H1 (cell line): ENCODE results near the gene ASXL1. TPM values are rescaled to one million over a fixed set of nuclear protein-coding genes. Genes with fewer than 3 reads are reported as not detected.

Experiments
- CTCF ChIA-PET: fragments of 300-600 bp; sonication (Branson Sonifier 250); formaldehyde crosslinking; loops from one replicate; lab custom pipeline; 2021; ENCODE audit not compliant: partially characterized antibody; lab: Charles Lee
- POLR2A ChIA-PET: fragments of 300-600 bp; sonication (Branson Sonifier 250); formaldehyde crosslinking; loops from one replicate; lab custom pipeline; 2021; ENCODE audit warnings: inconsistent platforms; ENCODE audit not compliant: partially characterized antibody; lab: Charles Lee
- DNase-seq, 2 experiments: peaks; one replicate each; pipeline versions ENCODE4 v3.0.0 to v3.0.0-alpha.2; 2010 to 2022; ENCODE audit warnings: low spot score in 2 of 2, low read depth in 1 of 2, mixed read lengths in 1 of 2
- FAIRE-seq: peaks from 2 replicates; lab custom pipeline; 2011; peaks lifted over from hg19 to GRCh38; lab: Jason Lieb, UNC
- H2AFZ ChIP-seq: 2 replicates; pipeline ENCODE4 v1.8.1; 2012; ENCODE audit warnings: low read length, inconsistent platforms
- H2AK5ac ChIP-seq: 2 replicates; pipeline ENCODE4 v1.6.1; 2013; ENCODE audit warnings: low read depth, low read length
- H2BK120ac ChIP-seq: replicated peaks from 2 replicates; pipeline ENCODE3; 2013; ENCODE audit warnings: low read depth, low read length, inconsistent platforms
- H2BK12ac ChIP-seq: 2 replicates; pipeline ENCODE4 v1.6.1; 2013; ENCODE audit warnings: low read depth, low read length
- H2BK15ac ChIP-seq: 2 replicates; pipeline ENCODE4 v1.6.1; 2013; ENCODE audit warnings: low read length
- H2BK20ac ChIP-seq: 2 replicates; pipeline ENCODE4 v1.6.1; 2013; ENCODE audit warnings: low read length
- H2BK5ac ChIP-seq: 2 replicates; pipeline ENCODE4 v1.6.1; 2013; ENCODE audit warnings: low read depth, low read length
- H3K14ac ChIP-seq: 2 replicates; pipeline ENCODE4 v1.6.1; 2013; ENCODE audit warnings: inconsistent platforms; ENCODE audit not compliant: insufficient read length
- H3K18ac ChIP-seq: 2 replicates; pipeline ENCODE4 v1.6.1; 2013; ENCODE audit warnings: low read length; ENCODE audit errors: extremely low read depth
- H3K23ac ChIP-seq: 2 replicates; pipeline ENCODE4 v1.6.1; 2013; ENCODE audit warnings: inconsistent platforms; ENCODE audit not compliant: insufficient read length
- H3K23me2 ChIP-seq: 2 replicates; pipeline ENCODE4 v1.6.1; 2013; ENCODE audit warnings: low read depth, low read length
- H3K27ac ChIP-seq: 2 replicates; pipeline ENCODE4 v1.6.1; 2011; ENCODE audit warnings: low read depth, low read length, inconsistent platforms
- H3K27me3 ChIP-seq, 4 experiments: replicated peaks in 1 of 4; 1 replicate in 1 of 4; 2 replicates in 3 of 4; pipeline versions ENCODE4 v1.6.1 to v1.8.1; 2011 to 2013; ENCODE audit warnings: low read length in 3 of 4, mild to moderate bottlenecking in 3 of 4, inconsistent platforms in 2 of 4, mixed read lengths in 2 of 4, moderate library complexity in 1 of 4; ENCODE audit not compliant: control insufficient read depth in 3 of 4, insufficient read depth in 3 of 4; ENCODE audit errors: extremely low read depth in 1 of 4
- H3K36me3 ChIP-seq, 4 experiments: 2 replicates each; pipeline versions ENCODE4 v1.6.1 to v1.8.1; 2011 to 2013; ENCODE audit warnings: mild to moderate bottlenecking in 4 of 4, low read length in 3 of 4, moderate library complexity in 2 of 4, control low read depth in 1 of 4, inconsistent platforms in 1 of 4; ENCODE audit not compliant: insufficient read depth in 4 of 4, control insufficient read depth in 2 of 4
- H3K4ac ChIP-seq: replicated peaks from 2 replicates; pipeline ENCODE3; 2013; ENCODE audit warnings: low read length, low read depth, mixed read lengths, inconsistent platforms; ENCODE audit not compliant: insufficient read length
- H3K4me1 ChIP-seq, 4 experiments: replicated peaks in 1 of 4; 1 replicate in 1 of 4; 2 replicates in 3 of 4; pipeline versions ENCODE4 v1.6.1 to v1.8.1; 2011 to 2013; ENCODE audit warnings: low read length in 3 of 4, inconsistent platforms in 2 of 4, mixed read lengths in 1 of 4; ENCODE audit not compliant: insufficient read depth in 4 of 4, control insufficient read depth in 3 of 4
- H3K4me2 ChIP-seq, 2 experiments: 2 replicates each; pipeline versions ENCODE4 v1.6.1 to v1.8.1; 2011 to 2013; ENCODE audit warnings: low read depth in 2 of 2, low read length in 2 of 2, control low read depth in 1 of 2, inconsistent platforms in 1 of 2, mild to moderate bottlenecking in 1 of 2; ENCODE audit not compliant: insufficient read depth in 1 of 2
- H3K4me3 ChIP-seq, 4 experiments: fragments of 200-600, 300-600 bp in 1 of 4; sonication (generic), shearing (Covaris generic), sonication (Bioruptor Twin) in 1 of 4; 2 replicates each; pipeline versions ENCODE4 v1.5.1 to v1.8.1; 2011 to 2016; ENCODE audit warnings: low read length in 4 of 4, low read depth in 3 of 4, control low read depth in 2 of 4, inconsistent platforms in 2 of 4, mild to moderate bottlenecking in 2 of 4, mixed read lengths in 1 of 4, moderate library complexity in 1 of 4; ENCODE audit not compliant: insufficient read depth in 2 of 4; ENCODE audit errors: extremely low read depth in 1 of 4
- H3K56ac ChIP-seq: replicated peaks from 2 replicates; pipeline ENCODE3; 2013; ENCODE audit warnings: low read depth, mild to moderate bottlenecking, mixed read lengths, low read length, inconsistent platforms; ENCODE audit not compliant: insufficient read length
- H3K79me1 ChIP-seq: 2 replicates; pipeline ENCODE4 v1.6.1; 2013; ENCODE audit warnings: low read depth, low read length, control low read depth
- H3K79me2 ChIP-seq, 2 experiments: 2 replicates each; pipeline versions ENCODE4 v1.6.1 to v1.8.1; 2012 to 2013; ENCODE audit warnings: low read length in 2 of 2, mild to moderate bottlenecking in 2 of 2, inconsistent platforms in 1 of 2; ENCODE audit not compliant: insufficient read depth in 2 of 2, control insufficient read depth in 1 of 2
- H3K9ac ChIP-seq, 4 experiments: replicated peaks in 1 of 4; 1 replicate in 1 of 4; 2 replicates in 3 of 4; pipeline versions ENCODE4 v1.6.1 to v1.8.1; 2011 to 2013; ENCODE audit warnings: low read depth in 3 of 4, low read length in 3 of 4, control low read depth in 2 of 4, mild to moderate bottlenecking in 2 of 4, moderate library complexity in 2 of 4, inconsistent platforms in 1 of 4; ENCODE audit errors: extremely low read depth in 1 of 4
- H3K9me3 ChIP-seq, 2 experiments: 2 replicates each; pipeline versions ENCODE4 v1.6.1 to v1.8.1; 2012 to 2013; ENCODE audit warnings: mild to moderate bottlenecking in 2 of 2, moderate library complexity in 2 of 2, control low read depth in 1 of 2, inconsistent platforms in 1 of 2, low read depth in 1 of 2, low read length in 1 of 2, mixed read lengths in 1 of 2; ENCODE audit not compliant: insufficient read depth in 2 of 2
- H4K20me1 ChIP-seq, 2 experiments: replicated peaks in 1 of 2; 2 replicates each; pipeline versions ENCODE3 to v1.8.1; 2011 to 2013; ENCODE audit warnings: inconsistent platforms in 2 of 2, low read length in 2 of 2, mild to moderate bottlenecking in 1 of 2; ENCODE audit not compliant: insufficient read depth in 2 of 2, control insufficient read depth in 1 of 2
- H4K5ac ChIP-seq: 2 replicates; pipeline ENCODE4 v1.6.1; 2013; ENCODE audit warnings: low read length, low read depth, mixed read lengths, inconsistent platforms; ENCODE audit not compliant: insufficient read length
- H4K8ac ChIP-seq: 2 replicates; pipeline ENCODE4 v1.8.0; 2013; ENCODE audit warnings: mild to moderate bottlenecking, moderate library complexity, low read length, inconsistent platforms; ENCODE audit not compliant: insufficient read depth; ENCODE audit errors: extremely low read depth
- H4K91ac ChIP-seq: replicated peaks from 2 replicates; pipeline ENCODE3; 2013; ENCODE audit warnings: low read length, mixed read lengths, inconsistent platforms; ENCODE audit not compliant: insufficient read length
- POLR2AphosphoS5 ChIP-seq: IDR thresholded peaks from 2 replicates; pipeline ENCODE4 v1.6.1; 2011; ENCODE audit warnings: low read depth, low read length
- SIRT6 ChIP-seq: IDR thresholded peaks from one replicate; pipeline ENCODE4 v1.7.1; 2012; ENCODE audit warnings: low read length, inconsistent platforms
- SP4 ChIP-seq: IDR thresholded peaks from 2 replicates; pipeline ENCODE4 v1.6.1; 2012; ENCODE audit warnings: low read length, inconsistent platforms
- TAF7 ChIP-seq: optimal IDR thresholded peaks from 2 replicates; pipeline ENCODE3; 2011; ENCODE audit warnings: low read depth, mild to moderate bottlenecking, inconsistent platforms, low read length, moderate library complexity, borderline replicate concordance
- WGBS, 2 experiments: shearing (Covaris generic) in 1 of 2; methylation state at CpG; one replicate each; pipeline versions ENCODE4 v1.1.6 to v1.1.7; 2013 to 2015; ENCODE audit warnings: low lambda C conversion rate in 2 of 2, mixed read lengths in 2 of 2, inconsistent platforms in 1 of 2, low coverage in 1 of 2, missing lambda C conversion rate in 1 of 2; ENCODE audit not compliant: insufficient replicate concordance in 2 of 2, insufficient coverage in 1 of 2, insufficient read length in 1 of 2; ENCODE audit errors: extremely low coverage in 1 of 2, missing lambda C conversion rate in 1 of 2; 5-methylcytosine and 5-hydroxymethylcytosine counted together
- polyA plus RNA-seq, 7 experiments: library from polyadenylated mRNA; depleted of rRNA in 3 of 7; stranded (reverse) in 5 of 7; unstranded in 2 of 7; fragments of >200 nt in 5 of 7; fragments of 200-250 nt in 2 of 7; gene quantifications; 1 replicate in 5 of 7; 2 replicates in 1 of 7; 4 replicates in 1 of 7; pipeline versions ENCODE4 v1.2.1 to v1.2.3, GENCODE V29; 2011 to 2013; ENCODE audit warnings: missing spikeins in 2 of 7, mixed read lengths in 2 of 7
- total RNA-seq: library from RNA; stranded (reverse); fragmentation: NEBNext Ultra II Directional; extraction: Animal tissue kit (Norgen Biotek cat#: 25700); gene quantifications from 2 replicates; pipeline ENCODE4 v1.2.1, GENCODE V29; 2021
- TF ChIP-seq, protein P1 (sequence below): IDR thresholded peaks from 2 replicates; pipeline ENCODE4 v1.6.1; 2012; ENCODE audit warnings: inconsistent platforms

ASXL1 gene
- total and polyA plus RNA-seq, 2 of the 8 experiments (the other 6 are each of a cell fraction or from before 2014, with no cell fraction given), result 10.6 to 26.5 TPM

DNA sequence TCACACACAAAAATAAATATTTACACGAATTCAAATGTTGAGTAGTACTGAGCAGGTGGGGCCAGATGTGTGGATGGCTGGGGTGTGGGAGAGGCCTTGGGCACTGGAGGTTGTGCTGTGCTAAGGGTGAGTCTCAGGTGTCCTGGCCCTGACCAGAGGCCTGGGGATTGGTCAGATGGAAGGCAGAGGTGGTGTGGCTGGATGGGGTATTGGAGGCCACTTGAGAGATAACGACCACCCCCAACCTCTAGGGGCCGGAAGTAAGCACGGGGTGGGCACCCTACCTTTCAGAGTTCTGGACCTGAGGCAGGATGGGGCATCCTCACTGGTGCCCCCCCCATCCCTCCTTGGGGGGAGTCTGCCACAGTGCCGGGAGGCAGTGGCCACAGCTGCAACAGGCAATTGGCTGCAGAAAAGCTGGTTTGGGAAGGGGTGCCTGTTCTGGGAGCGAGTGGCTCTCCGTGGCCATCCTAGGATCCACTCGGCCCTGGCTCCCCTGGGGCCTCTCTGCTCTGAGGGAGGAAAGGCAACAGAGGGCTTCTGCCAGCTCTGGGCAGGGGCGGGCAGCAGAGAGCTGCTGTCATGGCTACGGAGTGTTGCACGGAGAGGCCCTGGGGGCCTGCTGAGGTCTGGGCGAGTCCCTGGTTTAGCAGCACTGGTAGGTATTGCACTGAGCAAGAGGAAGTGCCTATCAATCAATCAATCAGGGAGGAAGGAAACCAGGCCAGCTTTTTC lies 87.6 kb downstream of the ASXL1 start:
- no peak overlapping the region for H3K56ac ChIP-seq
- H2BK15ac ChIP-seq, result no peak overlapping the region
- H3K79me2 ChIP-seq, result no peaks in the 10 kb centered on the region
- no peak overlapping the region for H2BK120ac ChIP-seq
- no peaks in the 10 kb centered on the region for H3K79me1 ChIP-seq
- ChIA-PET POLR2A (no interaction called here), CTCF (interaction anchor here (0.9 to 2.4 kb wide), 4 partner anchors 10 to 182 kb away, joined by 4 to 13 read pairs (median 4); no protein-coding TSS in a partner anchor)
- no peaks in the 10 kb centered on the region for H3K27me3 ChIP-seq
- no peak overlapping the region for H2AFZ ChIP-seq
- H2BK12ac ChIP-seq, result no peak overlapping the region
- H3K4ac ChIP-seq, result no peak overlapping the region
- no peak overlapping the region for H3K9ac ChIP-seq
- peaks cover 7 to 27% (median 13%) of the 10 kb centered on the region in 4 experiments; a peak in 7 of 8 replicates for H3K36me3 ChIP-seq
- no peak overlapping the region for H4K8ac ChIP-seq
- H3K18ac ChIP-seq, result no peak overlapping the region
- no peak for DNase-seq
- no peak overlapping the region for H2BK5ac ChIP-seq
- no peak overlapping the region for H3K23ac ChIP-seq
- H3K4me1 ChIP-seq, result peaks cover 0 to 5% (median 3%) of the 10 kb centered on the region in 4 experiments; a peak in 3 of 7 replicates
- H3K4me3 ChIP-seq, result no peak overlapping the region
- no peak overlapping the region for H3K27ac ChIP-seq
- H2BK20ac ChIP-seq, result no peak overlapping the region
- no peak overlapping the region for H4K5ac ChIP-seq
- TF ChIP-seq TAF7, result no peak
- TF ChIP-seq, protein P1, sequence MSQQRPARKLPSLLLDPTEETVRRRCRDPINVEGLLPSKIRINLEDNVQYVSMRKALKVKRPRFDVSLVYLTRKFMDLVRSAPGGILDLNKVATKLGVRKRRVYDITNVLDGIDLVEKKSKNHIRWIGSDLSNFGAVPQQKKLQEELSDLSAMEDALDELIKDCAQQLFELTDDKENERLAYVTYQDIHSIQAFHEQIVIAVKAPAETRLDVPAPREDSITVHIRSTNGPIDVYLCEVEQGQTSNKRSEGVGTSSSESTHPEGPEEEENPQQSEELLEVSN, result no peak
- no peak for TF ChIP-seq SP4
- no peak for TF ChIP-seq SIRT6
- TF ChIP-seq POLR2AphosphoS5, result no peak
- TF ChIP-seq, all 59 proteins: peak for 0
- H3K23me2 ChIP-seq, result no peaks in the 10 kb centered on the region
- no peak overlapping the region for H3K4me2 ChIP-seq
- no peak overlapping the region for H3K14ac ChIP-seq
- FAIRE-seq, result no peak
- no peak overlapping the region for H4K91ac ChIP-seq
- WGBS, 2 experiments, result 81% methylated on average over 12 of the region's 12 CpGs; no CpG with 5 or more reads in 1 of the 2 experiments
- H3K9me3 ChIP-seq, result no peaks in the 10 kb centered on the region
- no peak overlapping the region for H2AK5ac ChIP-seq
- peaks cover 2 to 9% of the 10 kb centered on the region in 2 experiments for H4K20me1 ChIP-seq
